Measurements from ENCODE around the gene ABCA1. TPM values are rescaled to one million over a fixed set of nuclear protein-coding genes. Genes with fewer than 3 reads are reported as not detected.

Gene ABCA1
- total and polyA plus RNA-seq, 2 of the 4 experiments (the other 2 are of a cell fraction) = 5.8 to 52.2 TPM

DNA sequence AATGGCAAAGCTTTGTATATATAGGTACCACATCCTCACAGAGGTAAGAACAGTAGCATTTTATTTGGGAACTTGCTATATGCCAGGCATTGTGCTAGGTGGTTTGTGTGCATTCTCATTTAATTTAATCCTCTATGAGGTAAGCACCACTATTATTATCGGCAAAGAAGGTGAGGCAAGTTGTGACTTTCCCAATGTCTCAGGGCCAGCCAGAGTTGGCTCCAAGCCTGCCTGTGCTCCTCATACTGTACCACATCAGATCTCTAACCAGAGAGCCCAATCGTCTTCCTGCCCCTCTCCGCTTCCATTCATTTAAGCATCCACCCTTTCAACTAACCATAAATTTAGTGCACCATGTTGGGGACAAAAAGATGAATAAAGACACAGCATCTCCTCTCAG, 108.9 kb downstream of the ABCA1 start:
- Histone ChIP-seq H3K27ac (ENCODE audit: insufficient read depth, low read length) (no peak overlapping the region), H3K56ac (ENCODE audit: extremely low read depth, insufficient read depth, low read length) (no peak overlapping the region), H4K8ac (ENCODE audit: low read depth in 2 of 2, low read length in 2 of 2) (no peak overlapping the region), H3K4me3 (ENCODE audit: insufficient read depth, low read depth, low read length) (no peak overlapping the region), H2AK5ac (ENCODE audit: low read depth, low read length) (no peak overlapping the region), H3K4ac (ENCODE audit: low read depth, low read length) (no peak overlapping the region), H4K20me1 (ENCODE audit: insufficient read depth, low read length) (no peaks in the 10 kb centered on the region), H2AFZ (replicated peaks; ENCODE audit: low read length, poor library complexity) (no peak overlapping the region), H3K23ac (ENCODE audit: low read depth, low read length) (no peak overlapping the region), H3K9me1 (ENCODE audit: insufficient read depth, low read length) (peaks cover 9% of the 10 kb centered on the region), H3K79me1 (ENCODE audit: low read depth in 1 of 2, low read length in 2 of 2) (no peaks in the 10 kb centered on the region), H3K9me3 (ENCODE audit: control insufficient read depth, insufficient read depth, low read length) (no peaks in the 10 kb centered on the region), H3K4me1 (ENCODE audit: control insufficient read depth, insufficient read depth, low read length) (no peaks in the 10 kb centered on the region), H3K27me3 (ENCODE audit: control insufficient read depth, insufficient read depth, low read length) (no peaks in the 10 kb centered on the region), H2BK5ac (ENCODE audit: low read depth, low read length, poor library complexity, severe bottlenecking) (no peak overlapping the region), H3K36me3 (ENCODE audit: control insufficient read depth, insufficient read depth, low read length) (peaks cover 84% of the 10 kb centered on the region), H4K5ac (ENCODE audit: low read depth, low read length) (no peak overlapping the region), H4K91ac (ENCODE audit: insufficient read depth, low read depth, low read length) (no peak overlapping the region), H3K14ac (replicated peaks; ENCODE audit: low read depth, low read length) (no peak overlapping the region), H2AK9ac (replicated peaks; ENCODE audit: low read depth, low read length, poor library complexity) (no peak overlapping the region), H2BK15ac (ENCODE audit: low read depth, low read length) (no peak overlapping the region), H3K18ac (ENCODE audit: low read depth, low read length) (no peak overlapping the region), H2BK120ac (ENCODE audit: low read depth, low read length) (no peak overlapping the region), H3K9ac (ENCODE audit: low read depth, low read length) (no peak overlapping the region), H2BK20ac (ENCODE audit: low read depth, low read length) (no peak overlapping the region), H3K4me2 (ENCODE audit: low read depth, low read length) (no peak overlapping the region)
- 100% methylated on average over 1 of the region's 3 CpGs; no CpG with 5 or more reads in 1 of the 2 experiments for WGBS, 2 experiments (ENCODE audit: extremely low coverage in 2 of 2, insufficient read length in 1 of 2)
- DNase-seq = no peak
- no peak for ATAC-seq (ENCODE audit: low read depth)
- dilution Hi-C loops (cut with HindIII; ENCODE audit: low sequenced_read_pairs, unreplicated experiment) = no loop called here
- ChIA-PET POLR2A (ENCODE audit: unreplicated experiment) (no interaction called here), CTCF (no interaction called here)
- in situ Hi-C loops (cut with MboI; ENCODE audit: low sequenced_read_pairs) = no loop called here
- BruUV-seq (replicated peaks) = no TSS peak
- intact Hi-C loops (cut with micrococcal nuclease) = no loop called here
- TF ChIP-seq SMC3 (IDR thresholded peaks at IDR 0.05; ENCODE audit: low read depth, low read length) (no peak), RAD21 (IDR thresholded peaks at IDR 0.05; ENCODE audit: low read length) (no peak), RFX5 (IDR thresholded peaks at IDR 0.05; ENCODE audit: low read depth, low read length) (no peak), MAFK (IDR thresholded peaks at IDR 0.05; ENCODE audit: low read depth, low read length) (no peak), MXI1 (IDR thresholded peaks at IDR 0.05; ENCODE audit: borderline replicate concordance, low read depth, low read length) (no peak), BHLHE40 (IDR thresholded peaks at IDR 0.05; ENCODE audit: low read depth, low read length) (no peak), CHD1 (IDR thresholded peaks at IDR 0.05; ENCODE audit: low read depth, low read length) (no peak), FOS (IDR thresholded peaks at IDR 0.05; ENCODE audit: low read depth, low read length) (no peak), CEBPB (IDR thresholded peaks at IDR 0.05; ENCODE audit: low read depth, low read length) (no peak), NFE2L2 (IDR thresholded peaks at IDR 0.05; ENCODE audit: low read depth, low read length) (no peak), RCOR1 (IDR thresholded peaks at IDR 0.05; ENCODE audit: insufficient replicate concordance, low read length) (no peak)
- TF ChIP-seq, protein P1, sequence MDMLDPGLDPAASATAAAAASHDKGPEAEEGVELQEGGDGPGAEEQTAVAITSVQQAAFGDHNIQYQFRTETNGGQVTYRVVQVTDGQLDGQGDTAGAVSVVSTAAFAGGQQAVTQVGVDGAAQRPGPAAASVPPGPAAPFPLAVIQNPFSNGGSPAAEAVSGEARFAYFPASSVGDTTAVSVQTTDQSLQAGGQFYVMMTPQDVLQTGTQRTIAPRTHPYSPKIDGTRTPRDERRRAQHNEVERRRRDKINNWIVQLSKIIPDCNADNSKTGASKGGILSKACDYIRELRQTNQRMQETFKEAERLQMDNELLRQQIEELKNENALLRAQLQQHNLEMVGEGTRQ (IDR thresholded peaks at IDR 0.05; ENCODE audit: low read depth, low read length) = no peak
- TF ChIP-seq, protein P2, sequence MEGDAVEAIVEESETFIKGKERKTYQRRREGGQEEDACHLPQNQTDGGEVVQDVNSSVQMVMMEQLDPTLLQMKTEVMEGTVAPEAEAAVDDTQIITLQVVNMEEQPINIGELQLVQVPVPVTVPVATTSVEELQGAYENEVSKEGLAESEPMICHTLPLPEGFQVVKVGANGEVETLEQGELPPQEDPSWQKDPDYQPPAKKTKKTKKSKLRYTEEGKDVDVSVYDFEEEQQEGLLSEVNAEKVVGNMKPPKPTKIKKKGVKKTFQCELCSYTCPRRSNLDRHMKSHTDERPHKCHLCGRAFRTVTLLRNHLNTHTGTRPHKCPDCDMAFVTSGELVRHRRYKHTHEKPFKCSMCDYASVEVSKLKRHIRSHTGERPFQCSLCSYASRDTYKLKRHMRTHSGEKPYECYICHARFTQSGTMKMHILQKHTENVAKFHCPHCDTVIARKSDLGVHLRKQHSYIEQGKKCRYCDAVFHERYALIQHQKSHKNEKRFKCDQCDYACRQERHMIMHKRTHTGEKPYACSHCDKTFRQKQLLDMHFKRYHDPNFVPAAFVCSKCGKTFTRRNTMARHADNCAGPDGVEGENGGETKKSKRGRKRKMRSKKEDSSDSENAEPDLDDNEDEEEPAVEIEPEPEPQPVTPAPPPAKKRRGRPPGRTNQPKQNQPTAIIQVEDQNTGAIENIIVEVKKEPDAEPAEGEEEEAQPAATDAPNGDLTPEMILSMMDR (conservative IDR thresholded peaks at IDR 0.05; ENCODE audit: low read depth, low read length) = no peak
- TF ChIP-seq, protein P3, sequence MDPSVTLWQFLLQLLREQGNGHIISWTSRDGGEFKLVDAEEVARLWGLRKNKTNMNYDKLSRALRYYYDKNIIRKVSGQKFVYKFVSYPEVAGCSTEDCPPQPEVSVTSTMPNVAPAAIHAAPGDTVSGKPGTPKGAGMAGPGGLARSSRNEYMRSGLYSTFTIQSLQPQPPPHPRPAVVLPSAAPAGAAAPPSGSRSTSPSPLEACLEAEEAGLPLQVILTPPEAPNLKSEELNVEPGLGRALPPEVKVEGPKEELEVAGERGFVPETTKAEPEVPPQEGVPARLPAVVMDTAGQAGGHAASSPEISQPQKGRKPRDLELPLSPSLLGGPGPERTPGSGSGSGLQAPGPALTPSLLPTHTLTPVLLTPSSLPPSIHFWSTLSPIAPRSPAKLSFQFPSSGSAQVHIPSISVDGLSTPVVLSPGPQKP (IDR thresholded peaks at IDR 0.05; ENCODE audit: borderline replicate concordance, low read depth, low read length) = no peak
